Measurements from ENCODE around the gene CHRDL2.
A peak's percentile ranks its signal among the peaks of the same experiment; 100 is the strongest.

CHRDL2 gene

DNA sequence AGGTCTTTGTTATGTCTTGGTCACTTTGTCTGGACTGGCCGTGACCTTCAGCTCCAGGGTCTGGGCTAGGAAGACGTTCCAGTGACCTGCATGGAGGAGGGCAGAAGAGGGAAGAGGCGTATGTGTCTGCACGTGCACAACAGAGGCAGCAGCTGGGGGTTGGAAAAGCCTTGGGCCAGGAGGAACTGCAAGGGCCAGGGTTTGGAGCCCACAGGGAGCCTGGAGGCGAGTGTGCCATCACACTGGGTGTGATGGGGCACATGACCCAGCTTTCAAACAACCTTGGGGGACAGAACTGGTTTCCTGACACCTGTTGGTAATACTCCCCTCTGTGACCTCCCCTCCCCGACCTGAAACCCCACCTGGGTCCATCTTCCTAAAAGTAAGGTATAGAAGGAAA, 34.7 kb downstream of the CHRDL2 start:
- no peak for DNase-seq (ENCODE audit: low read depth)
- no peak overlapping the region for H3K4me3 ChIP-seq (replicated peaks; ENCODE audit: low read depth, low read length)
- TF ChIP-seq CTCF (IDR thresholded peaks at IDR 0.05; ENCODE audit: low read length, missing control alignments) = no peak

DNA sequence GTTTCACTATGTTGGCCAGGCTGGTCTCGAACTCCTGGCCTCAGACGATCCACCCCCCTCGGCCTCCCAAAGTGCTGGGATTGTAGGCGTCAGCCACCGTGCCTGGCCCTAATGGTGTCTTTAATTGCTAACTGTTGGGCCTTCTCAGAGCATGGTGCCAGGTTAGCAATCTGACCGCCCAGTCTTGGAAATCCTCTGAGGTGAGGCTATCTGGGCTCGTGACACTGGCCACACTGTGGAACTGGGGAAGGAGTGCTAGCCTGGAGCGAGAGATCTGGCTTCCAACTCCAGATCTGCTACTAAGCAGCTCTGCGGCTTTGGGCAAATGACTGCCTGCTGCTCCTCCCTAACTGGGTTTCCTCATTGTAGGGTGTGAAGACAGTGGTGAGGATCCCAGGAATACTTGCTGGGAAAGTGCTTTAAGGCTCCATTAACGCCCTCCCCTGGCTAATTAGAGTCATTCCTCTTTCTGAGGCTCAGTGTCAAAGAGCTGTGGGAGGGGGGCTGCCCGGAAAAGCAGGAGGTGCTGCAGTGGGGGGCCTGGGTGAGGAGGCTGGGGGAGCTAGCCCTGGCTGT, 35.4 kb downstream of the CHRDL2 start:
- DNase-seq (ENCODE audit: low read depth) = no peak
- TF ChIP-seq CTCF (IDR thresholded peaks at IDR 0.05; ENCODE audit: low read length, missing control alignments) = no peak
- H3K4me3 ChIP-seq (replicated peaks; ENCODE audit: low read depth, low read length) = no peak overlapping the region

GRCh38 chr11:74694136-74694930, 36.9 kb downstream of the CHRDL2 start:
- no peak for DNase-seq (ENCODE audit: low read depth)
- H3K4me3 ChIP-seq (replicated peaks; ENCODE audit: low read depth, low read length) = no peak overlapping the region
- peak; percentile 20 for TF ChIP-seq CTCF (IDR thresholded peaks at IDR 0.05; ENCODE audit: low read length, missing control alignments)

- TF ChIP-seq CTCF (IDR thresholded peaks at IDR 0.05; ENCODE audit: low read length, missing control alignments) = no peak
Measured at GRCh38 chr11:74693531-74693930, 37.7 kb downstream of the CHRDL2 start.

GRCh38 chr11:74691755-74692154, 39.5 kb downstream of the CHRDL2 start:
- H3K4me3 ChIP-seq (replicated peaks; ENCODE audit: low read depth, low read length) = no peak overlapping the region
- no peak for DNase-seq (ENCODE audit: low read depth)
- no peak for TF ChIP-seq CTCF (IDR thresholded peaks at IDR 0.05; ENCODE audit: low read length, missing control alignments)

More at GRCh38 chr11:74693531-74693930, 37.7 kb downstream of the CHRDL2 start:
- no peak for DNase-seq (ENCODE audit: low read depth)
- H3K4me3 ChIP-seq (replicated peaks; ENCODE audit: low read depth, low read length) = no peak overlapping the region

- DNase-seq (ENCODE audit: low read depth) = no peak
- no peak for TF ChIP-seq CTCF (IDR thresholded peaks at IDR 0.05; ENCODE audit: low read length, missing control alignments)
- no peak overlapping the region for H3K4me3 ChIP-seq (replicated peaks; ENCODE audit: low read depth, low read length)
Measured at GRCh38 chr11:74689666-74690065, 41.6 kb downstream of the CHRDL2 start.
